Fibroblast of skin of right quadriceps (primary cell): Measurements from ENCODE around the gene LAGE3.

Experiments used
- DNase-seq: peaks from one replicate; pipeline ENCODE4 v3.0.0-alpha.2; 2013

Gene LAGE3

DNA sequence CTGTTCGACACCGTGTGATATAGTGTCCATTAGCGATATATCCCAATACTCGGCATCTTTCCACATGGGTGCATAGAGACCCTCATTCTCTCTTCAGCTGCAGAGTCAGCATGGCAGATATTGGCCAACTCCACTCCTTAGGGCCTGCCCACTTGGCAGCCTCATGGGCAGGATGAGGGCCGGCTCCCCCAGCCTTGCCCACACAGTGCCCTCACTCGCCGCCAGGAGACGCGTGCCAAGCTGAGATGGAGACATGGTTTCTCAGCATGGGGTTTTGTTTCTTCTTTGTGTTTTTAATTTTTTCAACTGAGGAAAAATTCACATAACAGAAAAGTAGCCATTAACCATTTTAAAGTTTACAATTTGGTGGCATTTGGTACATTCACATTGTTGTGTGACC lies 26.3 kb downstream of the LAGE3 start:
- no peak for DNase-seq

DNA sequence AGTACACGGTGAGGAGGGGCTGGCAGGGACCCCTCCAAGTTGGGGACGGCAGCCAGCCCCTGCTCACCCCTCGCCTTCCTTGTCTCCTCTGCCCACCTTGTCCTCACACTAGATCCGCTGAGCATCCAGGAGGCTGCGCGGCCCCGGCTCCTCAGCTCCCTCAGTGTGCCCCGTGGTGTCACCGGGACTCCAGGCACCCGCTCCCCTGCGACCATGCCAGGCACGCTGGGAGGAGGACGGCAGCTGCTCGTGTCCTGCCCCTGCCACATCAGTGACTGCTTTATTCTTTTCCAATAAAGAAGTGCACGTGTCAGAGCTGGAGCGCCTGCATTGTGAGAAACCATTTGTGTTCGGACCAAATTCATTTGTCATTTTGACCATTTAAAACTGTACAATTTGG lies 28.8 kb downstream of the LAGE3 start:
- DNase-seq: no peak

DNA sequence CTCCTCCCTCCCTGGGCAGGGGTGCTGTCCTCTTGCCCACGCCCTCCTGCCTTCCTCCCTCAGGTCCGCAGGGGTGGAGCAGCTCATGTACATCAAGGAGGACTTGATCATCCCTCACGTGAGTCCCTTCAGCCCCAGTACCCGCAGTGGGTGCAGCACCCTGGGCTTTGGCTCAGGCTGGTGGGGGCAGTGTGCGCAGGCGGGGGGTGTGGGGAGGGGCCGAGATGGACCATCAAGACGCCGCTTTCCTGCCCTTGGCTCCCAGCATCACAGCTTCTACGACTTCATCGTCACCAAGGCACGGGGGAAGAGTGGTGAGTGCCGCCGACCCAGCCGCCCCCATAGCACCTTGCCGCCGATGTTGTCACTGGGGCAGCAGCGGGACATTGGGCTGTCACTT lies 29.5 kb downstream of the LAGE3 start:
- DNase-seq: no peak

GRCh38 chrX:154448484-154448883 lies 30.6 kb downstream of the LAGE3 start:
- DNase-seq: no peak

GRCh38 chrX:154446430-154446829 lies 32.7 kb downstream of the LAGE3 start:
- no peak for DNase-seq

DNA sequence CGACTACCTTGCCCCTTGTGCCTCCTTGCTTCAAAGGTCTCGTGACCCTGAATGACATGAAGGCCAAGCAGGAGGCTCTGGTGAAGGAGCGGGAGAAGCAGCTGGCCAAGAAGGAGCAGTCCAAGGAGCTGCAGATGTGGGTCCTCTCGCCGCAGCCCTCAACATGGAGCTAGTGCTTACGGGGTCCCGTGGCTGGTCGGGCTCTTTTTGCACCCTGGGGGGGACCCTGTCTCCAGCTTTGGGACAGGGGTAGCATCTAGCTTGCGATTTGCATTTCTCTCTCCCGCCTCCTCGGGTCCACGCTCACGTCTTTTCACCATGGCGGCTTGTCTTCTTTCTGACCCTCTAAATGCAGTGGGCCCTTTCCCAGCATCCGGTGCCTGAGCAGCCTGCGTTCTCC lies 33.3 kb downstream of the LAGE3 start:
- no peak for DNase-seq

DNA sequence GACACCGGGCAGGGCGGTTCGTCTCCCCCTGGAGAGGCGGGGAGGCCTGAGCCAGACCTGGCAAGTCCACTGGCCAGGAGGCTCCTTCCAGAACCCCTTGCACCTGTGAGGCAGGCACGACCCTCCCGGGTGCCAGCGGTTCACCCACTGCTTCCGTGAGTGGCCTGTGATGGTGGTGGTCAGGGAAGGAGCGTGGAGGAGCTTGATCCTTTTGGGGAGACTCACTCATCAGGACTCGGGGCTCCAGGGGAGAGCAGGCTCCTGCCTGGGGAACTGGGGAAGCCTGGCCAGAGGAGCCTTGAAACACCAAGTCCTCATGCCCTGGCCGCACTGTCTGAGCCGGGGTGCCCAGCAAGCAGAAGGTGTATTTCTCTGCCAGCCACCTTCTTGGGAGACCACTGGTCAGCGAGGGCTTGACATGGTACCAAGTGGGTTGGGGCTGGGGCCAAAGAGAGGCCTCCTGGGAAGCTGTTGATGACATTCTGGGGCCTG lies 34.3 kb downstream of the LAGE3 start:
- no peak for DNase-seq

DNA sequence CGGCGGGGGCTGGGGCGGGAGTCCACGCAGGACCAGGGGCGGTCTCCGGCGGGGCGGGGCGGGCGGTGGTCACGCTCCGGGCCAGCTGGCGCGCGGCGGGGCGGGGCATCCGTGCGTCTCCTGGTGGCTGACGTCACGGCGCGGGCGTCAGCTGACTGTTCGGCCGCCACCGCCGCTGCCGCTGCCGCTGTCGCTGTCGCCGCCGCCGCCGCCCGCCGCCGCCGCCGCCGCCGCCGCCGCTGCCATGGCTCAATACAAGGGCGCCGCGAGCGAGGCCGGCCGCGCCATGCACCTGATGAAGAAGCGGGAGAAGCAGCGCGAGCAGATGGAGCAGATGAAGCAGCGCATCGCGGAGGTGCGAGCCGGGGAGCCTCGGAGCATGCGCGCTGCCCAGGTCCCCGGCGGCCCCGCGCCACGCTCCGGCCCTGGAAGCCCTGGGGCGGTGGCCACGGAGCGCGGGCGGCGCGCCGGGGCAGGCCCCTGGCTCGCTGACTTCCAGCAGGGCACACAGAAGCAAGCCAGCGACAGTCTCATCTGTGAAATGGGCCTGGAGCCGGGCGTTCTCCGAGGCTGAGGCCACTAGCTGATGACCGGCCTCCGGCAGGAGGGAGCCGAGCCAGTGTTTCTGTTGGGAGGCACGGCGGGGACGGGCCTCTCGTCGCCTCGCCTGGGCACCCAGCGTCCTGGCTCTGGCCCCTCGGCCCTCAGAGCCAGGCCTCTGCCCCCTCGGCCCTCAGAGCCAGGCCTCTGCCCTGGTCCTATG lies 34.9 kb downstream of the LAGE3 start, which contains the start of gene FAM50A:
FAM50A (plus strand) TSS at position 150 of the 763 bp plus-strand sequence; CDS start at position 245, 95 bp downstream.
- peak; percentile 47 for DNase-seq

DNA sequence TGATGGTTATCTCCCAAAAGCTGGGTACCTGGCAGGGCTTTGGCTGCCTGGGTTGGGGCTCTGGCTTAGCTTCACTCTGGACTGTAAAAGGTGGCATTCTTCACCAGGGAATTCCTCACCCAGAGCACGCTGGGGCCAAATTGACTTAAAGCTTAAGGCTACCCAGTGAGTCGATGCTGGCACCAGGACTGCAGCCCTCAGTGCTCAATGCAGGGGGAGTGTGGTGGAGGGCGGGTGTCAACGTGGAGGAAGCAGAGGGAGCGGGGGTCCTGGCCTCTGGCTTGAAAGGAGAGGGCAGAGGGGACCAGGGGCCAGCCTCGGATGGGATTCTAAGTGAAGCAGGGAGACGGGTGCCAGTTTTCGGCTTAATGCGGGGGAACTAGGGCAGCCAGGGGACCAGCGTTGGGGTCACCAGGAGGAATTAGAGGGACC lies 35.6 kb downstream of the LAGE3 start:
- DNase-seq: no peak

GRCh38 chrX:154441984-154442707 lies 36.9 kb downstream of the LAGE3 start:
- DNase-seq: no peak

DNA sequence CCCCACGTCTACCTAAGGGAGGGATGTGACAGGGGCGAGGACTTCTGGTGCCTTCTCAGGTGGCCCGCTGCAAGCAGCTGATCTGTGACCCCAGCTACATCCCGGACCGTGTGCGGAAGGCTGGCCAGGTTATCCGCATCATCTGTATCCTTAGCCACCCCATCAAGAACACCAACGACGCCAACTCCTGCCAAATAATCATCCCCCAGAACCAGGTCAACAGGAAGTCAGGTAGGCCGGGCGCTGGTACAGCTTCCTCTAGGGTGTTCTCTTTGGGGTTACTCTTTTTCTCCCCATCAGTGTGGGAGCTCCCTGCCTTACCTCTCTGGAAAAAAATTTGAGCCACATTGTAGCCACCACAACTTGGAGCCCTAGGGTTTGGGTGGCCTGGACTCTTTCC lies 37.5 kb downstream of the LAGE3 start:
- no peak for DNase-seq

GRCh38 chrX:154440623-154441357 lies 38.3 kb downstream of the LAGE3 start:
- DNase-seq: no peak

- DNase-seq: no peak
Observed at GRCh38 chrX:154439841-154440240, 39.2 kb downstream of the LAGE3 start.

- no peak for DNase-seq
Observed at GRCh38 chrX:154437971-154438893, 40.8 kb downstream of the LAGE3 start.

- peak; percentile 63 for DNase-seq
Observed at GRCh38 chrX:154436983-154437752, 41.9 kb downstream of the LAGE3 start, which contains the start of gene GDI1. TSS of gene GDI1 (plus strand) at chrX:154437154. CDS start at chrX:154437255, 101 bp downstream.

DNA sequence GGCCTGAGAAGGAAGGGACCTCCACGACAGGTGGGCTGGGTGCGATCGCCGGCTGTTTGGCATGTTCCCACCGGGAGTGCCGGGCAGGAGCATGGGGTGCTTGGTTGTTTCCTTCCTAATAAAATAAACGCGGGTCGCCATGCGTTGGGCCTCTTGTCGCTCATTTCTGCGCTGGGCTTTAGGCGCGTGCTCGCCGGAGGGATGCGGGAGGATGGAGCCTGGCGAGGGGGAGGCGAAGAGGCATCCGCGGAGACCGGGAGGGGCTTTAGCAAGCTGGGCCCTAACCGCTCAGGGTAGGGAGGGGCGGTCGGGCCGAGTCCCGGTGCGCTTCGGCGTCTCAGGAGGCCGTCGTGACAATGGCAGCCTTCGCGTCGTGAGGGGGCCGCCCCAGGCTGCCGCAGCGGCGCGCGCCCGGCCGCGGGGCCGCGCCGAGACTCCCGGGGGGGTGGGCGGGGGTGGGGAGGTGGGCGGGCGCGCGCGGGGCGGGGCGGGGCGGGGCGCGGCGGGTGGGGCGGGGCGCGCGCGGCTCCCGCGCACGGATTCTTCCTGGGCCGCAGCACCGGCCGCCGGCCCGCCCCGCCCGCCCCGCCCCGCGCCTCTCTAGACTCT lies 42.6 kb downstream of the LAGE3 start:
- DNase-seq: no peak

- DNase-seq: no peak
Observed at GRCh38 chrX:154435171-154435733, 43.8 kb downstream of the LAGE3 start.

- no peak for DNase-seq
Observed at GRCh38 chrX:154434394-154435168, 44.5 kb downstream of the LAGE3 start.

DNA sequence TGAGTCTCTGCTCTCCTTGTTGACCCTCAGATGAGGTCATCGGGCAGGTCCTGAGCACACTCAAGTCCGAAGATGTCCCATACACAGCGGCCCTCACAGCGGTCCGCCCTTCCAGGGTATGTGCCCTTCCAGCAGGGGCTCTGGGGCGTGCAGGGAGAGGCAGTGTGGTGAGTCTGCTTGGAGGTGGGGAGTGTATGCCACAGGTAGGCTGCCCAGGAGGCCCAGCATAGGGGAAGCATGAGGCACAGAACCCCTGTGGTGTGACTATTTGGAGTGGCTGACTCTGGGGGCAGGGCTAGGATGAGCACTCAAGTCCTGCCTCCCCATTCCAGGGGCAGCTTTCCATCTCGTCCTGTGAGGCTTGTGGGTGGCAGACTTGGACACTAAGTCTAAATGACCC lies 45.5 kb downstream of the LAGE3 start:
- DNase-seq: no peak

DNA sequence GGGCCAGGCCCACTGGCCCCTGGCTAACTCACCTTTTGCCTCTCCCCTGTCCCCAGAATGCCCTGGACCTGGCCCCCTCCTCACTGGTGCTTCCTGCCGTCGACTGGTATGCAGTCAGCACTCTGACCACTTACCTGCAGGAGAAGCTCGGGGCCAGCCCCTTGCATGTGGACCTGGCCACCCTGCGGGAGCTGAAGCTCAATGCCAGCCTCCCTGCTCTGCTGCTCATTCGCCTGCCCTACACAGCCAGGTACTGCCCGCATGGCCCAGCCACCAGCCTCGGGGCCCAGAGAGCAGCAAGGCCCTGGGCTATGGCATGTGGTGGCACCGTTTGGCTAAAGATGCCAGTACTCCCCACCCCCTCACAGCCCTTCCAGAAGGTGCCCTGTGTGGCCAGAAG lies 46.9 kb downstream of the LAGE3 start:
- DNase-seq: no peak
